ENCODE results near the gene MAPKAPK5. TPM values are rescaled to one million over a fixed set of nuclear protein-coding genes. Genes with fewer than 3 reads are reported as not detected.
"Not testable (repeated sequence)": the region's sequence is repeated elsewhere in the genome, so short reads cannot be mapped to it uniquely, and the experiment has no call there.

Gene MAPKAPK5
- polyA plus RNA-seq, 3 donors: 54.0 to 55.7 (median 55.6) TPM

GRCh38 chr12:111873113-111873512 lies 31.1 kb downstream of the MAPKAPK5 start:
- DNase-seq (ENCODE audit: low read depth in 3 of 3, low spot score in 2 of 3): no peak

- no peak for DNase-seq (ENCODE audit: low read depth in 3 of 3, low spot score in 2 of 3)
Measured at GRCh38 chr12:111881716-111882115, 39.7 kb downstream of the MAPKAPK5 start.

GRCh38 chr12:111886662-111887545 lies 44.9 kb downstream of the MAPKAPK5 start:
- DNase-seq (ENCODE audit: low read depth in 3 of 3, low spot score in 2 of 3): no peak

- no peak for DNase-seq (ENCODE audit: low read depth in 3 of 3, low spot score in 2 of 3)
Measured at GRCh38 chr12:111887926-111888745, 46.1 kb downstream of the MAPKAPK5 start.

- DNase-seq (ENCODE audit: low read depth in 3 of 3, low spot score in 2 of 3): no peak
Measured at GRCh38 chr12:111893287-111893686, 51.3 kb downstream of the MAPKAPK5 start.

GRCh38 chr12:111894556-111894955 lies 52.5 kb downstream of the MAPKAPK5 start:
- no peak for DNase-seq (ENCODE audit: low read depth in 3 of 3, low spot score in 2 of 3)

GRCh38 chr12:111901182-111901581 lies 59.2 kb downstream of the MAPKAPK5 start:
- DNase-seq (ENCODE audit: low read depth in 3 of 3, low spot score in 2 of 3): no peak

- DNase-seq (ENCODE audit: low read depth in 3 of 3, low spot score in 2 of 3): no peak
Measured at GRCh38 chr12:111904446-111904975, 62.5 kb downstream of the MAPKAPK5 start.

- DNase-seq (ENCODE audit: low read depth in 3 of 3, low spot score in 2 of 3): no peak
Measured at GRCh38 chr12:111905502-111905901, 63.5 kb downstream of the MAPKAPK5 start.

- no peak for DNase-seq (ENCODE audit: low read depth in 3 of 3, low spot score in 2 of 3)
Measured at GRCh38 chr12:111907740-111908139, 65.7 kb downstream of the MAPKAPK5 start.

GRCh38 chr12:111925171-111925570 lies 83.1 kb downstream of the MAPKAPK5 start:
- DNase-seq (ENCODE audit: low read depth in 3 of 3, low spot score in 2 of 3): no peak

- no peak for DNase-seq (ENCODE audit: low read depth in 3 of 3, low spot score in 2 of 3)
Measured at GRCh38 chr12:111926631-111927030, 84.6 kb downstream of the MAPKAPK5 start.

- DNase-seq (ENCODE audit: low read depth in 3 of 3, low spot score in 2 of 3): no peak
Measured at GRCh38 chr12:111927346-111927745, 85.3 kb downstream of the MAPKAPK5 start.

- no peak for DNase-seq (ENCODE audit: low read depth in 3 of 3, low spot score in 2 of 3)
Measured at GRCh38 chr12:111932241-111932640, 90.2 kb downstream of the MAPKAPK5 start.

GRCh38 chr12:111936869-111937268 lies 94.8 kb downstream of the MAPKAPK5 start:
- no peak for DNase-seq (ENCODE audit: low read depth in 3 of 3, low spot score in 2 of 3)

- no peak for DNase-seq (ENCODE audit: low read depth in 3 of 3, low spot score in 2 of 3)
Measured at GRCh38 chr12:111937429-111937828, 95.4 kb downstream of the MAPKAPK5 start.

- DNase-seq (ENCODE audit: low read depth in 3 of 3, low spot score in 2 of 3): no peak
Measured at GRCh38 chr12:111942557-111942956, 100.5 kb downstream of the MAPKAPK5 start.

GRCh38 chr12:111943929-111944328 lies 101.9 kb downstream of the MAPKAPK5 start:
- DNase-seq (ENCODE audit: low read depth in 3 of 3, low spot score in 2 of 3): no peak

- DNase-seq (ENCODE audit: low read depth in 3 of 3, low spot score in 2 of 3): not testable (repeated sequence)
Measured at GRCh38 chr12:111950961-111951676, 109.1 kb downstream of the MAPKAPK5 start.

Measured in right renal cortex interstitium (tissue), 3 donors.